SK-N-SH (cell line): ENCODE measurements around the gene RASSF8. TPM values are rescaled to one million over a fixed set of nuclear protein-coding genes. Genes with fewer than 3 reads are reported as not detected.

Experiments
- CTCF ChIA-PET: fragments of 300-600, 350-600 bp; formaldehyde crosslinking; extraction: SDS; loops from one replicate; lab custom pipeline; 2021; lab: Yijun Ruan, JAX
- POLR2A ChIA-PET: fragments of 350-600 bp; sonication (Branson Sonifier 250); formaldehyde crosslinking; extraction: SDS; loops from one replicate; lab custom pipeline; 2020; ENCODE audit warnings: antibody characterized with exemption, inconsistent platforms; lab: Yijun Ruan, JAX
- DNase-seq: peaks from one replicate; pipeline ENCODE4 v3.0.0; 2012
- H2AFZ ChIP-seq: fragments of 200-600 bp; sonication (generic); 2 replicates; pipeline ENCODE4 v1.8.1; 2016; ENCODE audit warnings: antibody characterized with exemption, mild to moderate bottlenecking, low read depth
- H3F3A ChIP-seq: fragments of 200-600 bp; sonication (generic); replicated peaks from 2 replicates; pipeline ENCODE3; 2016; ENCODE audit warnings: antibody characterized with exemption, mild to moderate bottlenecking; ENCODE audit not compliant: insufficient read depth
- H3K27ac ChIP-seq, 2 experiments: fragments of 200-500 bp in 1 of 2; fragments of 200-600 bp in 1 of 2; sonication (Bioruptor generic) in 1 of 2; sonication (generic), shearing (Covaris generic) in 1 of 2; 2 replicates each; pipeline versions ENCODE4 v1.5.1 to v1.6.1; 2014 to 2016; ENCODE audit warnings: low read depth in 2 of 2, inconsistent platforms in 1 of 2, low read length in 1 of 2, mild to moderate bottlenecking in 1 of 2, mixed read lengths in 1 of 2
- H3K27me3 ChIP-seq: fragments of 200-600 bp; sonication (generic), shearing (Covaris generic); 2 replicates; pipeline ENCODE4 v1.6.1; 2016; ENCODE audit warnings: mixed run types; ENCODE audit not compliant: insufficient read depth
- H3K36me3 ChIP-seq, 2 experiments: fragments of 200-500 bp in 1 of 2; fragments of 200-600 bp in 1 of 2; sonication (Bioruptor generic) in 1 of 2; sonication (generic) in 1 of 2; replicated peaks in 1 of 2; 2 replicates each; pipeline versions ENCODE3 to v1.5.1; 2014 to 2016; ENCODE audit warnings: low read length in 1 of 2, mild to moderate bottlenecking in 1 of 2; ENCODE audit not compliant: insufficient read depth in 2 of 2, control insufficient read depth in 1 of 2
- H3K4me1 ChIP-seq, 2 experiments: fragments of 200-500 bp in 1 of 2; fragments of 200-600 bp in 1 of 2; sonication (Bioruptor generic) in 1 of 2; sonication (generic), shearing (Covaris generic) in 1 of 2; 2 replicates each; pipeline versions ENCODE4 v1.5.1 to v1.6.1; 2014 to 2016; ENCODE audit warnings: low read depth in 1 of 2, low read length in 1 of 2, mixed run types in 1 of 2; ENCODE audit not compliant: insufficient read depth in 2 of 2, control insufficient read depth in 1 of 2
- H3K4me2 ChIP-seq: fragments of 200-600 bp; sonication (generic), shearing (Covaris generic); 2 replicates; pipeline ENCODE4 v1.6.1; 2017; ENCODE audit warnings: mixed run types
- H3K4me3 ChIP-seq, 2 experiments: fragments of 200-500 bp in 1 of 2; fragments of 200-600 bp in 1 of 2; sonication (Bioruptor generic) in 1 of 2; sonication (generic), shearing (Covaris generic) in 1 of 2; 2 replicates each; pipeline versions ENCODE4 v1.5.1 to v1.8.1; 2014 to 2016; ENCODE audit warnings: low read depth in 2 of 2, inconsistent platforms in 1 of 2, low read length in 1 of 2, mild to moderate bottlenecking in 1 of 2, mixed read lengths in 1 of 2, moderate library complexity in 1 of 2
- H3K79me2 ChIP-seq: fragments of 200-600 bp; sonication (generic); 2 replicates; pipeline ENCODE4 v1.8.1; 2017; ENCODE audit warnings: mild to moderate bottlenecking; ENCODE audit not compliant: insufficient read depth
- H3K9ac ChIP-seq: fragments of 200-600 bp; sonication (generic); 2 replicates; pipeline ENCODE4 v1.6.1; 2017; ENCODE audit warnings: mixed run types
- H3K9me2 ChIP-seq: fragments of 200-600 bp; sonication (generic); 2 replicates; pipeline ENCODE4 v1.6.1; 2017; ENCODE audit warnings: mixed run types
- H3K9me3 ChIP-seq: fragments of 200-600 bp; sonication (generic); 2 replicates; pipeline ENCODE4 v1.6.1; 2017; ENCODE audit warnings: mixed run types, mild to moderate bottlenecking, moderate library complexity
- H4K20me1 ChIP-seq: fragments of 200-600 bp; sonication (generic); 2 replicates; pipeline ENCODE4 v1.6.1; 2017; ENCODE audit warnings: mild to moderate bottlenecking, mixed run types; ENCODE audit not compliant: insufficient read depth
- CHD2 ChIP-seq: fragments of 150-350 bp; IDR thresholded peaks from 2 replicates; pipeline ENCODE4 v1.6.1; 2018; ENCODE audit warnings: low read length; ENCODE audit not compliant: partially characterized antibody
- CTCF ChIP-seq: fragments of 200-600 bp; sonication (generic); IDR thresholded peaks from 2 replicates; pipeline ENCODE4 v1.6.1; 2017; ENCODE audit warnings: antibody characterized with exemption, mild to moderate bottlenecking, moderate library complexity
- ELF1 ChIP-seq: IDR thresholded peaks from 2 replicates; pipeline ENCODE4 v1.4.0; 2012
- FOSL2 ChIP-seq: IDR thresholded peaks from 2 replicates; pipeline ENCODE4 v1.4.0; 2012; ENCODE audit warnings: low read depth, mild to moderate bottlenecking, moderate library complexity, borderline replicate concordance
- FOXJ3 ChIP-seq: sonication (generic); formaldehyde crosslinking; IDR thresholded peaks from 2 replicates; pipeline ENCODE4 v1.5.1; 2020; ENCODE audit warnings: mild to moderate bottlenecking, missing genetic modification reagents
- FOXM1 ChIP-seq: IDR thresholded peaks from 2 replicates; pipeline ENCODE4 v1.4.0; 2012; ENCODE audit warnings: low read depth, mild to moderate bottlenecking
- GABPA ChIP-seq: IDR thresholded peaks from 2 replicates; pipeline ENCODE4 v1.4.0; 2012; ENCODE audit warnings: low read depth, mild to moderate bottlenecking
- GATA2 ChIP-seq: sonication (generic); formaldehyde crosslinking; IDR thresholded peaks from 2 replicates; pipeline ENCODE4 v1.5.0; 2020; ENCODE audit warnings: mild to moderate bottlenecking, missing genetic modification reagents
- MEF2A ChIP-seq: IDR thresholded peaks from 2 replicates; pipeline ENCODE4 v1.4.0; 2012; ENCODE audit warnings: low read depth, borderline replicate concordance
- MXI1 ChIP-seq: IDR thresholded peaks from 2 replicates; pipeline ENCODE4 v1.6.1; 2012; ENCODE audit warnings: mild to moderate bottlenecking, low read depth, low read length, improper control_type of control experiment
- NRF1 ChIP-seq: IDR thresholded peaks from 2 replicates; pipeline ENCODE4 v1.6.1; 2012; ENCODE audit warnings: low read depth, mild to moderate bottlenecking, low read length
- POLR2AphosphoS5 ChIP-seq: IDR thresholded peaks from 2 replicates; pipeline ENCODE4 v1.6.1; 2012; ENCODE audit warnings: low read depth, low read length
- RAD21 ChIP-seq: IDR thresholded peaks from 2 replicates; pipeline ENCODE4 v1.6.1; 2012; ENCODE audit warnings: mild to moderate bottlenecking, low read length
- SMC3 ChIP-seq: IDR thresholded peaks from 2 replicates; pipeline ENCODE4 v1.6.1; 2012; ENCODE audit warnings: low read depth, low read length, improper control_type of control experiment
- TEAD4 ChIP-seq: IDR thresholded peaks from 2 replicates; pipeline ENCODE4 v1.4.0; 2012; ENCODE audit warnings: mild to moderate bottlenecking, borderline replicate concordance; ENCODE audit not compliant: insufficient read depth
- WGBS: methylation state at CpG from one replicate; pipeline ENCODE4 v1.1.6; 2017; ENCODE audit warnings: low lambda C conversion rate; 5-methylcytosine and 5-hydroxymethylcytosine counted together
- polyA plus RNA-seq, 3 experiments: library from polyadenylated mRNA; depleted of rRNA; stranded (reverse); fragments of >200 nt; gene quantifications; 2 replicates each; pipeline ENCODE4 v1.2.3, GENCODE V29; 2012
- TF ChIP-seq, protein P1 (sequence below): fragments of 150-350 bp; IDR thresholded peaks from 2 replicates; pipeline ENCODE4 v1.6.1; 2016; ENCODE audit warnings: mild to moderate bottlenecking, low read depth, low read length

RASSF8 gene, protein sequence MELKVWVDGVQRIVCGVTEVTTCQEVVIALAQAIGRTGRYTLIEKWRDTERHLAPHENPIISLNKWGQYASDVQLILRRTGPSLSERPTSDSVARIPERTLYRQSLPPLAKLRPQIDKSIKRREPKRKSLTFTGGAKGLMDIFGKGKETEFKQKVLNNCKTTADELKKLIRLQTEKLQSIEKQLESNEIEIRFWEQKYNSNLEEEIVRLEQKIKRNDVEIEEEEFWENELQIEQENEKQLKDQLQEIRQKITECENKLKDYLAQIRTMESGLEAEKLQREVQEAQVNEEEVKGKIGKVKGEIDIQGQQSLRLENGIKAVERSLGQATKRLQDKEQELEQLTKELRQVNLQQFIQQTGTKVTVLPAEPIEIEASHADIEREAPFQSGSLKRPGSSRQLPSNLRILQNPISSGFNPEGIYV
- 15.3 and 17.9 TPM in 2 replicates for polyA plus RNA-seq (2012; rRNA removed)
- 19.2 and 21.4 TPM in 2 replicates for polyA plus RNA-seq (2012; cell fraction: cytosol; rRNA removed)
- 9.0 and 17.8 TPM in 2 replicates for polyA plus RNA-seq (2012; cell fraction: nucleus; rRNA removed)

DNA sequence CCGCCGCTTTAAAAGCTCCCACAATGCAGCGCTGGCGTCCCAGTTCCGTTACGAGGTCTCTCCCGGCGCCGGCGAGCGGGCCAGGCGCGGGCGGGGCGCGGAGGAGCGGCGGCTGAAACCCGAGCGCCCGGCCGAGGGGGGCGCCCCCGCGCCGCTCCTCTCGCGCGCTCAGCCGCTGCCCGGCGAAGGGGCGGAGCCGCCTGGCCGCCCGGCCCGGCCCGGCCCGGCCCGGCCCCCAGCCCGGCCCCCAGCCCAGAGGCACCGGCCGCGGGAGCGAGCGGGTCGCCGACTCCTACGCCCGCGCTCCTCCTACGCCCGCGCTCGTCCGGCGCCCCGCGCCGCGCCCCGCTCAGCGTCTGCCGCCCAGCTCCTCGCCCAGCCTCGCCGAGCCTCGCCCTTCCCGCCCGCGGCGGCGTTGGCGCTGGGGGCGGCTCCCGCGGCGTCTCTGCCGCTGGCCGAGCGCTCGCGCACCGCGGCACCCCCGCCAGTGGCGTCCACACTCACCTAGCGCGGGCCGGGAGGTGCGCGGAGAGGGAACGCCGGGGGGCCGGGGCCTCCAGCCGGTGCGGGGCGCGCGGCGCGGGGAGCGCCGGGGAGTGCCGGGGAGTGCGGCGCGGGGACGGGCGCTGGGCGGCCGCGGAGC is at the start of gene RASSF8:
RASSF8 (plus strand) TSS at position 255 of the 643 bp plus-strand sequence. CDS start 96,662 bp downstream, outside the sequence.
- H3K27me3 ChIP-seq, result no peaks in the 10 kb centered on the region
- H3K27ac ChIP-seq, result peak within 1 kb of the TSS; percentile 95 to 99
- peak within 1 kb of the TSS; percentile 80 for H3K4me2 ChIP-seq
- H3K36me3 ChIP-seq, result peaks cover 11 to 17% of the 10 kb centered on the region in 2 experiments
- peak; percentile 94 for DNase-seq
- H3K9me3 ChIP-seq, result no peaks in the 10 kb centered on the region
- POLR2A ChIA-PET, result interaction anchor here (0.6 to 1.0 kb wide), 4 partner anchors 10 to 593 kb away, joined by 3 to 4 read pairs (median 3); no protein-coding TSS in a partner anchor
- WGBS, result 10% methylated on average over 2 of the region's 113 CpGs
- peak within 1 kb of the TSS; percentile 89 to 92 for H3K4me3 ChIP-seq
- H4K20me1 ChIP-seq, result peaks cover 36% of the 10 kb centered on the region
- H3K9me2 ChIP-seq, result no peaks in the 10 kb centered on the region
- H3F3A ChIP-seq, result peaks cover 14% of the 10 kb centered on the region
- peak within 1 kb of the TSS; percentile 69; the same call in 1 of the 2 replicates for H2AFZ ChIP-seq
- CTCF ChIA-PET, result interaction anchor here (0.7 to 3.4 kb wide), 30 partner anchors 10 to 748 kb away, joined by 3 to 19 read pairs (median 4); no protein-coding TSS in a partner anchor
- peak within 1 kb of the TSS; percentile 97 for H3K9ac ChIP-seq
- peaks cover 0 to 24% of the 10 kb centered on the region in 2 experiments; a peak in 2 of 4 replicates for H3K4me1 ChIP-seq
- TF ChIP-seq GATA2 (CRISPR knock-in tag) (no peak), CHD2 (peak; percentile 34), NRF1 (no peak), ELF1 (no peak), RAD21 (0 out of 2 replicates have a peak, but pooled peaks have one; percentile 16), GABPA (no peak), FOSL2 (no peak), FOXJ3 (CRISPR knock-in tag) (no peak), SMC3 (0 out of 2 replicates have a peak, but pooled peaks have one; percentile 4), MEF2A (no peak), MXI1 (0 out of 2 replicates have a peak, but pooled peaks have one; percentile 25), POLR2AphosphoS5 (peak; percentile 25; the same call in 1 of the 2 replicates), FOXM1 (no peak), TEAD4 (no peak), CTCF (no peak)
- TF ChIP-seq, protein P1, sequence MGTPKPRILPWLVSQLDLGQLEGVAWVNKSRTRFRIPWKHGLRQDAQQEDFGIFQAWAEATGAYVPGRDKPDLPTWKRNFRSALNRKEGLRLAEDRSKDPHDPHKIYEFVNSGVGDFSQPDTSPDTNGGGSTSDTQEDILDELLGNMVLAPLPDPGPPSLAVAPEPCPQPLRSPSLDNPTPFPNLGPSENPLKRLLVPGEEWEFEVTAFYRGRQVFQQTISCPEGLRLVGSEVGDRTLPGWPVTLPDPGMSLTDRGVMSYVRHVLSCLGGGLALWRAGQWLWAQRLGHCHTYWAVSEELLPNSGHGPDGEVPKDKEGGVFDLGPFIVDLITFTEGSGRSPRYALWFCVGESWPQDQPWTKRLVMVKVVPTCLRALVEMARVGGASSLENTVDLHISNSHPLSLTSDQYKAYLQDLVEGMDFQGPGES, result no peak
- TF ChIP-seq, all 33 proteins: peak for 5
- peaks cover 46% of the 10 kb centered on the region for H3K79me2 ChIP-seq
